ENCODE measurements around the gene SNRK.

DNA sequence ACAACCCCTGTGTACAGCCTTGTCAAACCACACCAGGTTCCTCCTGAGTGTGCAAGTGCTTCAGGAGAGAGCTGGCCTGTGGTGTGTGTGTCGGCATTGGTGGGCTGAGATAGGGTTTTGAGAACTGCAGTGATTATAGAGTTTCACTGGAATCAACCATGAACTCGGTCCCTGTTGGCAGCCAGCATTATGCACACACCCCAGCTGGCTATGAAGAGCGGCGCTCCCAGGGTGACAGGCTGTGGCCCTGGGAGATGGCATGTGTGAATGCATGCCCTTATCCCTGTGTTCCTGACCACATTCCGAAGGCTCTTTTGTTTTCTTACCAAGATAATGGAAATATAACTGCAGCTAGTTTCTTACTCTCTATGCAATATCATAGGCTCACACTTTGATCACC lies 101.8 kb downstream of the SNRK start:
- TF ChIP-seq, protein P1, sequence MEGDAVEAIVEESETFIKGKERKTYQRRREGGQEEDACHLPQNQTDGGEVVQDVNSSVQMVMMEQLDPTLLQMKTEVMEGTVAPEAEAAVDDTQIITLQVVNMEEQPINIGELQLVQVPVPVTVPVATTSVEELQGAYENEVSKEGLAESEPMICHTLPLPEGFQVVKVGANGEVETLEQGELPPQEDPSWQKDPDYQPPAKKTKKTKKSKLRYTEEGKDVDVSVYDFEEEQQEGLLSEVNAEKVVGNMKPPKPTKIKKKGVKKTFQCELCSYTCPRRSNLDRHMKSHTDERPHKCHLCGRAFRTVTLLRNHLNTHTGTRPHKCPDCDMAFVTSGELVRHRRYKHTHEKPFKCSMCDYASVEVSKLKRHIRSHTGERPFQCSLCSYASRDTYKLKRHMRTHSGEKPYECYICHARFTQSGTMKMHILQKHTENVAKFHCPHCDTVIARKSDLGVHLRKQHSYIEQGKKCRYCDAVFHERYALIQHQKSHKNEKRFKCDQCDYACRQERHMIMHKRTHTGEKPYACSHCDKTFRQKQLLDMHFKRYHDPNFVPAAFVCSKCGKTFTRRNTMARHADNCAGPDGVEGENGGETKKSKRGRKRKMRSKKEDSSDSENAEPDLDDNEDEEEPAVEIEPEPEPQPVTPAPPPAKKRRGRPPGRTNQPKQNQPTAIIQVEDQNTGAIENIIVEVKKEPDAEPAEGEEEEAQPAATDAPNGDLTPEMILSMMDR (IDR thresholded peaks at IDR 0.05): no peak
- no peak for TF ChIP-seq POLR2A (IDR thresholded peaks at IDR 0.05)
